CD4-positive, alpha-beta T cell treated with Interleukin-17A for 4 hours (primary cell): ENCODE measurements around the gene RRAS.

Experiments used
- DNase-seq: peaks from one replicate; pipeline ENCODE4 v3.0.0-alpha.2; 2020; ENCODE audit warnings: mixed read lengths

Gene RRAS

GRCh38 chr19:49593233-49594113, 46.5 kb downstream of the RRAS start:
- peak; percentile 95 for DNase-seq

GRCh38 chr19:49592486-49593232, 47.3 kb downstream of the RRAS start:
- no peak for DNase-seq

GRCh38 chr19:49591731-49592485, 48.0 kb downstream of the RRAS start:
- DNase-seq: peak; percentile 74

GRCh38 chr19:49590971-49591730, 48.8 kb downstream of the RRAS start, which contains the start of gene PRR12:
TSS of gene PRR12 (plus strand) at chr19:49591182. CDS start at chr19:49591655, 473 bp downstream.
- peak; percentile 84 for DNase-seq

- DNase-seq: peak; percentile 99
Measured at GRCh38 chr19:49590071-49590970, 49.6 kb downstream of the RRAS start.

- DNase-seq: no peak
Measured at GRCh38 chr19:49589502-49589905, 50.4 kb downstream of the RRAS start.

GRCh38 chr19:49588365-49589122, 51.4 kb downstream of the RRAS start:
- peak; percentile 31 for DNase-seq

GRCh38 chr19:49587227-49587626, 52.7 kb downstream of the RRAS start:
- DNase-seq: no peak
